ENCODE measurements around the gene SETD9. TPM values are rescaled to one million over a fixed set of nuclear protein-coding genes. Genes with fewer than 3 reads are reported as not detected.

The SETD9 gene, protein sequence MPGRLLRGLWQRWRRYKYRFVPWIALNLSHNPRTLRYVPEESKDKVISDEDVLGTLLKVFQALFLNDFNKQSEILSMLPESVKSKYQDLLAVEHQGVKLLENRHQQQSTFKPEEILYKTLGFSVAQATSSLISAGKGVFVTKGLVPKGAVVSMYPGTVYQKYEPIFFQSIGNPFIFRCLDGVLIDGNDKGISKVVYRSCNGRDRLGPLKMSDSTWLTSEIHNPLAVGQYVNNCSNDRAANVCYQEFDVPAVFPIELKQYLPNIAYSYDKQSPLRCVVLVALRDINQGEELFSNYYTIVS
- total RNA-seq: 1 to 10 TPM; 4.1 to 4.9 TPM

GRCh38 chr5:56909294-56910209, at the start of gene SETD9:
Gene SETD9, plus strand, starts transcription at chr5:56909596. Its CDS starts 50 bp downstream, at chr5:56909646.
- peak within 1 kb of the TSS; percentile 80 for H3K4me3 Mint-ChIP-seq
- no peaks in the 10 kb centered on the region for H3K36me3 Mint-ChIP-seq (ENCODE audit: low read depth)
- CTCF ChIA-PET: interaction anchor here (0.6 to 2.0 kb wide), 12 partner anchors 8 to 1540 kb away, joined by 3 to 13 read pairs (median 4); no protein-coding TSS in a partner anchor
- H3K27ac Mint-ChIP-seq: peak within 1 kb of the TSS; percentile 75
- DNase-seq: peak; percentile 95
- H3K4me1 Mint-ChIP-seq: peaks cover 22% of the 10 kb centered on the region
- POLR2A ChIA-PET: interaction anchor here (0.8 to 3.3 kb wide), 22 partner anchors 9 to 585 kb away, joined by 3 to 30 read pairs (median 5); partner anchors contain the start of gene GPBP1
- peaks cover 14% of the 10 kb centered on the region for H3K27me3 Mint-ChIP-seq
- no peaks in the 10 kb centered on the region for H3K9me3 Mint-ChIP-seq

GRCh38 chr5:56861893-56862485, 47.4 kb upstream of the SETD9 start:
- ChIA-PET CTCF (no interaction called here), POLR2A (interaction anchor here (0.6 kb wide), 1 partner anchor 201 kb away, joined by 3 read pairs; no protein-coding TSS in a partner anchor)
- no peaks in the 10 kb centered on the region for H3K27me3 Mint-ChIP-seq
- no peak for DNase-seq
- H3K9me3 Mint-ChIP-seq: no peaks in the 10 kb centered on the region
- no peaks in the 10 kb centered on the region for H3K4me1 Mint-ChIP-seq
- no peak overlapping the region for H3K4me3 Mint-ChIP-seq
- no peak overlapping the region for H3K27ac Mint-ChIP-seq
- H3K36me3 Mint-ChIP-seq (ENCODE audit: low read depth): peaks cover 67% of the 10 kb centered on the region

DNA sequence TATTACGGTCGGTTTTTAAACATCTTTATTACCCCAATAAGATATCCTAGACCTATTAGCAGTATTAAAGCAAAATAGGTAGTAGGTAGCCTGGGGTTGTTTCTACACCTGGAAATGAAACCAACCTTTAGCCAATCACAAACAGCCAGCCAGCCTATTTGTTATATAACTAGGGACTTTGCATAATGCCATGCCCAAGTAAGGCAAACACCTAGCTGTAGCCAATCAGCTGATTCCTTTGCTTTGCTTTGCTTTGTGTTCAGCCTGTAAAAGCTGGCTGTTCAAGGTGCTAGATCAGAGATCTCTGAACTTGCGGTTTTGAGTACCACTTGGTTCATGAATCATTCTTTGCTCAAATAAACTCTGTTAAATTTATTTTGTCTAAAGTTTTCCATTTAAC, 46.5 kb upstream of the SETD9 start:
- peaks cover 62% of the 10 kb centered on the region for H3K36me3 Mint-ChIP-seq (ENCODE audit: low read depth)
- no peak for DNase-seq
- ChIA-PET POLR2A (no interaction called here), CTCF (no interaction called here)
- no peak overlapping the region for H3K27ac Mint-ChIP-seq
- H3K9me3 Mint-ChIP-seq: no peaks in the 10 kb centered on the region
- H3K27me3 Mint-ChIP-seq: no peaks in the 10 kb centered on the region
- H3K4me3 Mint-ChIP-seq: no peak overlapping the region
- H3K4me1 Mint-ChIP-seq: no peaks in the 10 kb centered on the region

DNA sequence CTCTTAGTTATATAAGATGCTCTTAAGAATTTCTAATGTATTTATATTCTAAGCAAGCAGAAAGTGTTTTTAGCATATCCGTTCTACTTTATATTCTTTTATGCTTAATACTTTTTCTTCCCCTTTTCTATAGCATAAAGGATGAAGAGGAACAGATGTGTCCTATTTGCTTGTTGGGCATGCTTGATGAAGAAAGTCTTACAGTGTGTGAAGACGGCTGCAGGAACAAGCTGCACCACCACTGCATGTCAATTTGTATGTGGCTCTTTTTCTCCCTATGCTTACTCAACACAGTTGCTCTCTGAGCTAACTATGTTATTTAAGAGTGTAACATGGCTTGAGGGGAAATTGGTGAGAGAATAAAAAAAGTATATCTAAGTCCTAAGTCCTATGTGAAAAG, 37.6 kb upstream of the SETD9 start:
- ChIA-PET CTCF (no interaction called here), POLR2A (no interaction called here)
- Mint-ChIP-seq H3K4me3 (no peak overlapping the region), H3K4me1 (peaks cover 8% of the 10 kb centered on the region), H3K27me3 (no peaks in the 10 kb centered on the region), H3K9me3 (no peaks in the 10 kb centered on the region), H3K27ac (no peak overlapping the region), H3K36me3 (ENCODE audit: low read depth) (peaks cover 66% of the 10 kb centered on the region)
- DNase-seq: no peak

DNA sequence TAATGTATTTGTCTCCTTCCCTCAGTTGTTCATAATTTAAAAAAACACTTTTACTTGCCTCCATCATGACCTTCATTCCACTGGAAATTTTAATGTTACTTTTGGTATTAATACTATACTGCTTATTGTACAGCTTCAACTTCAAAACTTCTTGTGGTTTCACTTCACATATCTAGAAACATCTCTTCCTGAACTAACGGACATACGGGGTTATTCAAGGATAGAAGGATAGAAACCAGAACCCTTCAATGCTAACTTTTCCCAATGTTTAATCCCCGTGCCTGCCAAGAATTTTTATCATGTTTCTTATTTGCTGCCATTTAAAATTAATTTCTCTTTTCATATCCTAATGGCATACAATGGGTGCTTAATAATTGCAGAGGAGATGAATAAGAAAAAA, 36.3 kb upstream of the SETD9 start:
- Mint-ChIP-seq H3K36me3 (ENCODE audit: low read depth) (peaks cover 75% of the 10 kb centered on the region), H3K4me1 (peaks cover 8% of the 10 kb centered on the region), H3K27ac (no peak overlapping the region), H3K4me3 (no peak overlapping the region), H3K27me3 (no peaks in the 10 kb centered on the region), H3K9me3 (no peaks in the 10 kb centered on the region)
- DNase-seq: no peak
- CTCF ChIA-PET: no interaction called here
- POLR2A ChIA-PET: no interaction called here

GRCh38 chr5:56876327-56876726, 33.1 kb upstream of the SETD9 start:
- ChIA-PET CTCF (no interaction called here), POLR2A (interaction anchor here (1.0 kb wide), 1 partner anchor 288 kb away, joined by 3 read pairs; no protein-coding TSS in a partner anchor)
- peaks cover 8% of the 10 kb centered on the region for H3K4me1 Mint-ChIP-seq
- no peak for DNase-seq
- H3K4me3 Mint-ChIP-seq: no peak overlapping the region
- H3K27ac Mint-ChIP-seq: no peak overlapping the region
- no peaks in the 10 kb centered on the region for H3K9me3 Mint-ChIP-seq
- no peaks in the 10 kb centered on the region for H3K27me3 Mint-ChIP-seq
- H3K36me3 Mint-ChIP-seq (ENCODE audit: low read depth): peaks cover 80% of the 10 kb centered on the region

DNA sequence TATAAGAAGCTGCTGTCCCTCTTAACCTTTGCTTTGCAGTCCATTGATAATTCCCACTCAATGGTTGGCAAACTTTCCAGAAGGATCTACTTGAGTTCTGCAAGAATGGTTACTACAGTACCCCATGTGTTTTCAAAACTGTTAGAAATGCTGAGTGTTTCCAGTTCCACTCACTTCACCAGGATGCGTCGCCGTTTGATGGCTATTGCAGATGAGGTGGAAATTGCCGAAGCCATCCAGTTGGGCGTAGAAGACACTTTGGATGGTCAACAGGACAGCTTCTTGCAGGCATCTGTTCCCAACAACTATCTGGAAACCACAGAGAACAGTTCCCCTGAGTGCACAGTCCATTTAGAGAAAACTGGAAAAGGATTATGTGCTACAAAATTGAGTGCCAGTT, 27.8 kb upstream of the SETD9 start:
- ChIA-PET CTCF (no interaction called here), POLR2A (no interaction called here)
- Mint-ChIP-seq H3K4me3 (no peak overlapping the region), H3K27me3 (no peaks in the 10 kb centered on the region), H3K9me3 (no peaks in the 10 kb centered on the region), H3K4me1 (peaks cover 11% of the 10 kb centered on the region), H3K27ac (no peak overlapping the region), H3K36me3 (ENCODE audit: low read depth) (peaks cover 83% of the 10 kb centered on the region)
- DNase-seq: no peak

DNA sequence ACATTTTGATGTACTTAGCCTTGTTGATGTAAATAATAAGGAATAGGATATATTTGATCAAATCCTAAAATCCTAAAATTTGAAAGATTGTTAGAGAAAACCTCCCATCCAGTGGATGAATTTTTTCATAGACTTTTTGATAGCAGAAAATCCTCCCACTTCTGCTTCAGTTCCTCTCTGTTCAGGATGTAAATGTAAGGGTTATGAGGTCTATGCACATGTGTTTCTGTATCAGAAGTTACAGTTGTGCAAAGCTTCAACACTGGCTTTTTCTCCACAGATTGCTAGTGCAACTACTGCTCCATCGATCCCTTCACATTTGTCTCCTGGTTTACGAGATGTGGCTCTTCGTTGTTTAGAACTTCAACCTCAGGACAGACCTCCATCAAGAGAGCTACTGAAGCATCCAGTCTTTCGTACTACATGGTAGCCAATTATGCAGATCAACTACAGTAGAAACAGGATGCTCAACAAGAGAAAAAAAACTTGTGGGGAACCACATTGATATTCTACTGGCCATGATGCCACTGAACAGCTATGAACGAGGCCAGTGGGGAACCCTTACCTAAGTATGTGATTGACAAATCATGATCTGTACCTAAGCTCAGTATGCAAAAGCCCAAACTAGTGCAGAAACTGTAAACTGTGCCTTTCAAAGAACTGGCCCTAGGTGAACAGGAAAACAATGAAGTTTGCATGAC, 16.0 kb upstream of the SETD9 start:
- H3K36me3 Mint-ChIP-seq (ENCODE audit: low read depth): peaks cover 78% of the 10 kb centered on the region
- POLR2A ChIA-PET: interaction anchor here (2.4 kb wide), 1 partner anchor 16 kb away, joined by 8 read pairs; the partner anchor contains the start of gene SETD9
- H3K9me3 Mint-ChIP-seq: no peaks in the 10 kb centered on the region
- CTCF ChIA-PET: interaction anchor here (1.3 kb wide), 1 partner anchor 8 kb away, joined by 4 read pairs; no protein-coding TSS in a partner anchor
- peak overlapping the region; percentile 18 for H3K27ac Mint-ChIP-seq
- H3K27me3 Mint-ChIP-seq: no peaks in the 10 kb centered on the region
- DNase-seq: no peak
- no peak overlapping the region for H3K4me3 Mint-ChIP-seq
- peaks cover 11% of the 10 kb centered on the region for H3K4me1 Mint-ChIP-seq

- ChIA-PET CTCF (interaction anchor here (1.0 to 1.5 kb wide), 4 partner anchors 8 to 242 kb away, joined by 3 to 4 read pairs (median 3); partner anchors contain the start of gene SETD9), POLR2A (interaction anchor here (1.5 kb wide), 1 partner anchor 14 kb away, joined by 6 read pairs; no protein-coding TSS in a partner anchor)
- H3K4me3 Mint-ChIP-seq: no peak overlapping the region
- no peak for DNase-seq
- peaks cover 11% of the 10 kb centered on the region for H3K4me1 Mint-ChIP-seq
- H3K36me3 Mint-ChIP-seq (ENCODE audit: low read depth): peaks cover 47% of the 10 kb centered on the region
- H3K27ac Mint-ChIP-seq: no peak overlapping the region
- H3K9me3 Mint-ChIP-seq: no peaks in the 10 kb centered on the region
- no peaks in the 10 kb centered on the region for H3K27me3 Mint-ChIP-seq
Measured at GRCh38 chr5:56896763-56897162, 12.6 kb upstream of the SETD9 start.

DNA sequence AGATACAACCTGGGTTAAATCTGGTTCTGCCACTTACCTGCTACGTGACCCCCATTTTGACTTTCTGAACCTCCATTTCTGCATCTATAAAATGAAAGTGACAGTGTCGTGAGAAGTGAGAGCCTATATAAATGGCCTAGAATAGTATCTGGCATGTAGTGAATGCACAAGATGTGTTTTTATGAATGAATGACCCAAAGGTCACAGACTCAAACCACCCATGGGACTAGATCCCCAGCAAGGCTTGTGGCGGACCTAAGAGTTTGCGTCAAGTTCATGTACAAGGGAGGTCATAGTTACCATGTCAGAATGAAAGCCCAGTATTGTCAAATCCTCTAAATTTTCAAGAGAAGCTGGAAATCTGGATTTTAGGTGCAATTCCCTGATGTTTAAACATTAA, 11.2 kb upstream of the SETD9 start:
- H3K4me3 Mint-ChIP-seq: no peak overlapping the region
- peaks cover 2% of the 10 kb centered on the region for H3K27me3 Mint-ChIP-seq
- H3K4me1 Mint-ChIP-seq: peaks cover 4% of the 10 kb centered on the region
- POLR2A ChIA-PET: interaction anchor here (1.5 kb wide), 1 partner anchor 12 kb away, joined by 4 read pairs; no protein-coding TSS in a partner anchor
- CTCF ChIA-PET: interaction anchor here (0.7 to 6.2 kb wide), 7 partner anchors 9 to 627 kb away, joined by 3 to 74 read pairs (median 4); partner anchors contain the start of gene SETD9
- H3K9me3 Mint-ChIP-seq: no peaks in the 10 kb centered on the region
- DNase-seq: no peak
- H3K36me3 Mint-ChIP-seq (ENCODE audit: low read depth): peaks cover 36% of the 10 kb centered on the region
- no peak overlapping the region for H3K27ac Mint-ChIP-seq

DNA sequence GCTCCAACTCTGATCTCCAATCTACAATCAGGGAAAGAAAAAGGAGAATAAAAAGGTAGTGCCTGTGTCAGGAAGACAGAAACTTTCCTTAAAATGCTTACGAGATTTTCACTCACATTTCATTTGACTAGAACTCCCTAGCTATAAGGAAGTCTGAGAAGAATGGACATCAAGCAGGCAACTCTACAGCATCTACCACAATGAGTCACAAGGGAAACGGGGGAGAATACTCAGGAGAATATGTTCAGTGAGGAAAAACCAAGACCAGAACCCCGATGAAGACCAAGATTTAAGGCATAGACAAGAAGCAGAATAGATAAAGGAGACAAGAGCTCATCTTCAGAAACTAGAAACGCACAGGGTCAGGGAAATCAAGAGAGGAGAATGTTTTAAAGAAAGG, 9.0 kb upstream of the SETD9 start:
- H3K36me3 Mint-ChIP-seq (ENCODE audit: low read depth): peaks cover 15% of the 10 kb centered on the region
- peaks cover 7% of the 10 kb centered on the region for H3K27me3 Mint-ChIP-seq
- CTCF ChIA-PET: interaction anchor here (0.8 to 6.2 kb wide), 12 partner anchors 14 to 629 kb away, joined by 3 to 74 read pairs (median 3); partner anchors contain the start of gene GPBP1
- no peak for DNase-seq
- POLR2A ChIA-PET: interaction anchor here (0.7 to 1.2 kb wide), 2 partner anchors 9 to 238 kb away, joined by 3 read pairs; no protein-coding TSS in a partner anchor
- H3K4me1 Mint-ChIP-seq: no peaks in the 10 kb centered on the region
- no peak overlapping the region for H3K27ac Mint-ChIP-seq
- H3K9me3 Mint-ChIP-seq: no peaks in the 10 kb centered on the region
- H3K4me3 Mint-ChIP-seq: no peak overlapping the region

Data from activated CD4-positive, alpha-beta memory T cell treated with anti-CD3 and anti-CD28 coated beads, Interleukin-2, amount 10 ng/mL, durations not matched to agents 7 days and 5 days (primary cell).